GM23338 (cell line): ENCODE results near the gene HINT2. TPM values are rescaled to one million over a fixed set of nuclear protein-coding genes. Genes with fewer than 3 reads are reported as not detected.

Experiments used
- ATAC-seq: fragments of 200-7000 bp; cut with Tn5 transposase; 3 replicates; pipeline ENCODE4 v1.9.1; 2020
- DNase-seq: peaks from one replicate; pipeline ENCODE4 v3.0.0-alpha.2; 2015; ENCODE audit warnings: low spot score
- H2AFZ ChIP-seq: fragments of 200-600 bp; sonication (generic); 2 replicates; pipeline ENCODE4 v1.8.0; 2016; ENCODE audit warnings: antibody characterized with exemption, mild to moderate bottlenecking, moderate library complexity
- H3F3A ChIP-seq: fragments of 200-600 bp; sonication (generic); replicated peaks from 2 replicates; pipeline ENCODE4 v1.8.0; 2017; ENCODE audit warnings: antibody characterized with exemption, mixed run types, low read depth
- H3K27ac ChIP-seq: fragments of 200-600 bp; sonication (generic); 2 replicates; pipeline ENCODE4 v1.6.1; 2016; ENCODE audit warnings: low read depth
- H3K27me3 ChIP-seq: fragments of 200-600 bp; sonication (generic); 2 replicates; pipeline ENCODE4 v1.8.0; 2016; ENCODE audit warnings: mild to moderate bottlenecking, mixed run types, moderate library complexity; ENCODE audit not compliant: insufficient read depth
- H3K36me3 ChIP-seq: fragments of 200-600 bp; sonication (generic); 2 replicates; pipeline ENCODE4 v1.8.0; 2016; ENCODE audit warnings: mild to moderate bottlenecking; ENCODE audit not compliant: insufficient read depth
- H3K4me1 ChIP-seq: fragments of 200-600 bp; sonication (generic); 2 replicates; pipeline ENCODE4 v1.8.0; 2016; ENCODE audit warnings: mild to moderate bottlenecking, moderate library complexity; ENCODE audit not compliant: insufficient read depth
- H3K4me2 ChIP-seq: fragments of 200-600 bp; sonication (generic); 2 replicates; pipeline ENCODE4 v1.7.1; 2017; ENCODE audit warnings: mixed run types
- H3K4me3 ChIP-seq: fragments of 200-600 bp; sonication (generic); 2 replicates; pipeline ENCODE4 v1.6.1; 2016; ENCODE audit warnings: mixed run types
- H3K79me2 ChIP-seq: fragments of 200-600 bp; sonication (generic); replicated peaks from 2 replicates; pipeline ENCODE4 v1.8.0; 2017; ENCODE audit warnings: mild to moderate bottlenecking; ENCODE audit not compliant: insufficient read depth
- H3K9me2 ChIP-seq: fragments of 200-600 bp; sonication (generic); 2 replicates; pipeline ENCODE4 v1.8.0; 2017; ENCODE audit not compliant: insufficient read depth
- H4K20me1 ChIP-seq: fragments of 200-600 bp; sonication (generic); replicated peaks from 2 replicates; pipeline ENCODE4 v1.8.0; 2017; ENCODE audit warnings: mild to moderate bottlenecking; ENCODE audit not compliant: insufficient read depth
- H3K27ac Mint-ChIP-seq: 2 replicates; pipeline ENCODE4 v1.8.0; 2020; ENCODE audit warnings: inconsistent platforms, mild to moderate bottlenecking, moderate library complexity, mixed read lengths
- H3K27me3 Mint-ChIP-seq: 3 replicates; pipeline ENCODE4 v1.8.0; 2022; ENCODE audit warnings: low read depth, mild to moderate bottlenecking, moderate library complexity, mixed read lengths, inconsistent platforms; ENCODE audit not compliant: insufficient read depth, poor library complexity
- H3K36me3 Mint-ChIP-seq: 3 replicates; pipeline ENCODE4 v1.8.0; 2021; ENCODE audit warnings: low read depth, mild to moderate bottlenecking, inconsistent platforms, moderate library complexity, mixed read lengths
- H3K4me1 Mint-ChIP-seq: 3 replicates; pipeline ENCODE4 v1.8.0; 2020; ENCODE audit warnings: mild to moderate bottlenecking, inconsistent platforms, mixed read lengths
- H3K4me3 Mint-ChIP-seq: 3 replicates; pipeline ENCODE4 v1.8.0; 2021; ENCODE audit warnings: moderate library complexity, mild to moderate bottlenecking, inconsistent platforms, mixed read lengths
- H3K9me3 Mint-ChIP-seq: 3 replicates; pipeline ENCODE4 v1.8.0; 2020; ENCODE audit warnings: moderate library complexity, mild to moderate bottlenecking, inconsistent platforms, mixed read lengths
- NANOG ChIP-seq: IDR thresholded peaks from 2 replicates; pipeline ENCODE4 v1.6.1; 2016; ENCODE audit warnings: antibody characterized with exemption, borderline replicate concordance
- ZNF114 ChIP-seq: fragments of 250-450 bp; sonication (Bioruptor Pico); IDR thresholded peaks from 2 replicates; pipeline ENCODE4 v1.5.0; 2020; ENCODE audit warnings: mild to moderate bottlenecking, moderate library complexity
- polyA plus RNA-seq: library from polyadenylated mRNA; unstranded; fragments of >200 nt; fragmentation: Nextera tagmentation; extraction: Ambion mirVana; gene quantifications from 2 replicates; pipeline ENCODE4 v1.2.1, GENCODE V29; 2016
- total RNA-seq: library from RNA; depleted of rRNA; stranded (reverse); fragments of >200 nt; shearing (Covaris generic); gene quantifications from 2 replicates; pipeline ENCODE4 v1.2.3, GENCODE V29; 2014
- TF ChIP-seq, protein P1 (sequence below): IDR thresholded peaks from 2 replicates; pipeline ENCODE4 v1.6.1; 2016; ENCODE audit warnings: antibody characterized with exemption
- TF ChIP-seq, protein P2 (sequence below), 2 experiments: fragments of 200-600 bp in 1 of 2; sonication (generic) in 1 of 2; conservative IDR thresholded peaks; 2 replicates each; pipeline versions ENCODE4 v1.5.1 to v1.6.1; 2016 to 2017; ENCODE audit warnings: antibody characterized with exemption in 2 of 2, low read depth in 2 of 2, mild to moderate bottlenecking in 2 of 2, moderate library complexity in 1 of 2
- TF ChIP-seq, protein P3 (sequence below): IDR thresholded peaks from one replicate; pipeline ENCODE4 v1.6.1; 2018; ENCODE audit warnings: antibody characterized with exemption; ENCODE audit not compliant: unreplicated experiment

The HINT2 gene
- total and polyA plus RNA-seq, 2 experiments from 2014 or later = 20.9 to 69.9 TPM

DNA sequence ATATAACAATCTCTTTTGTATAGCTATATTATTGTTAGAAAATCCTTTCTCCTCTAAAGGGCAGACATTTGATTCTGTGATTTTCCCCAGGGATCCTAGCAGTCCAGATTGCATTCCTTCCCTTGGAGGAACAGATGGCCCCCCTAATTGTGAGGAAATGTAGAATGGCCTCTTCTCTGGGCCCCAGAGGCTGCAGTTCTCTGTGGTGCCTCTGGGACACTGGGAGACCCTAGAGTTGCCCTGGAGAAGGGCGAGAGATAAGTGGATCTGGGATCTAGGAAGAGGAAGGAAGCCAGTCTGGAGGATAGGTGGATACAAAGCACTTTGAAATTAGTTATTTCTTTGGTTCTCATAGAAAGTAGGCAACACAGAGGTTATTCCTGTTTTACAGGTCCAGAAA, 1.9 kb upstream of the HINT2 start:
- H3K4me1 Mint-ChIP-seq = peaks cover 24% of the 10 kb centered on the region
- no peak overlapping the region for H3K4me2 ChIP-seq
- TF ChIP-seq, protein P1, sequence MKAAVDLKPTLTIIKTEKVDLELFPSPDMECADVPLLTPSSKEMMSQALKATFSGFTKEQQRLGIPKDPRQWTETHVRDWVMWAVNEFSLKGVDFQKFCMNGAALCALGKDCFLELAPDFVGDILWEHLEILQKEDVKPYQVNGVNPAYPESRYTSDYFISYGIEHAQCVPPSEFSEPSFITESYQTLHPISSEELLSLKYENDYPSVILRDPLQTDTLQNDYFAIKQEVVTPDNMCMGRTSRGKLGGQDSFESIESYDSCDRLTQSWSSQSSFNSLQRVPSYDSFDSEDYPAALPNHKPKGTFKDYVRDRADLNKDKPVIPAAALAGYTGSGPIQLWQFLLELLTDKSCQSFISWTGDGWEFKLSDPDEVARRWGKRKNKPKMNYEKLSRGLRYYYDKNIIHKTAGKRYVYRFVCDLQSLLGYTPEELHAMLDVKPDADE = no peak
- TF ChIP-seq, protein P2, sequence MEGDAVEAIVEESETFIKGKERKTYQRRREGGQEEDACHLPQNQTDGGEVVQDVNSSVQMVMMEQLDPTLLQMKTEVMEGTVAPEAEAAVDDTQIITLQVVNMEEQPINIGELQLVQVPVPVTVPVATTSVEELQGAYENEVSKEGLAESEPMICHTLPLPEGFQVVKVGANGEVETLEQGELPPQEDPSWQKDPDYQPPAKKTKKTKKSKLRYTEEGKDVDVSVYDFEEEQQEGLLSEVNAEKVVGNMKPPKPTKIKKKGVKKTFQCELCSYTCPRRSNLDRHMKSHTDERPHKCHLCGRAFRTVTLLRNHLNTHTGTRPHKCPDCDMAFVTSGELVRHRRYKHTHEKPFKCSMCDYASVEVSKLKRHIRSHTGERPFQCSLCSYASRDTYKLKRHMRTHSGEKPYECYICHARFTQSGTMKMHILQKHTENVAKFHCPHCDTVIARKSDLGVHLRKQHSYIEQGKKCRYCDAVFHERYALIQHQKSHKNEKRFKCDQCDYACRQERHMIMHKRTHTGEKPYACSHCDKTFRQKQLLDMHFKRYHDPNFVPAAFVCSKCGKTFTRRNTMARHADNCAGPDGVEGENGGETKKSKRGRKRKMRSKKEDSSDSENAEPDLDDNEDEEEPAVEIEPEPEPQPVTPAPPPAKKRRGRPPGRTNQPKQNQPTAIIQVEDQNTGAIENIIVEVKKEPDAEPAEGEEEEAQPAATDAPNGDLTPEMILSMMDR (conservative IDR thresholded peaks at IDR 0.05; ENCODE audit: low read depth in 2 of 2) = peak in 1 of 2 experiments; percentile 37; a peak in 1 of 4 replicates
- TF ChIP-seq NANOG = no peak
- no peak overlapping the region for H2AFZ ChIP-seq
- H3K4me1 ChIP-seq = peaks cover 18% of the 10 kb centered on the region
- H3K27ac ChIP-seq = no peak overlapping the region
- ATAC-seq (0 out of 3 replicates have a peak, but pooled peaks have one; percentile 2), DNase-seq (peak; percentile 78)
- no peaks in the 10 kb centered on the region for H3K27me3 ChIP-seq
- no peak overlapping the region for H3K27ac Mint-ChIP-seq
- no peaks in the 10 kb centered on the region; the same call in 1 of the 2 replicates for H3K9me2 ChIP-seq
- peaks cover 3% of the 10 kb centered on the region; the same call in 2 of the 3 replicates for H3K9me3 Mint-ChIP-seq
- peaks cover 13% of the 10 kb centered on the region for H3K27me3 Mint-ChIP-seq
- H4K20me1 ChIP-seq = no peaks in the 10 kb centered on the region
- no peaks in the 10 kb centered on the region for H3K36me3 ChIP-seq
- H3K79me2 ChIP-seq = no peaks in the 10 kb centered on the region
- H3K4me3 ChIP-seq = no peak overlapping the region
- H3K36me3 Mint-ChIP-seq = peaks cover 7% of the 10 kb centered on the region; the same call in 1 of the 3 replicates
- peaks cover 6% of the 10 kb centered on the region for H3F3A ChIP-seq
- H3K4me3 Mint-ChIP-seq = peak overlapping the region; percentile 20; the same call in 1 of the 3 replicates

DNA sequence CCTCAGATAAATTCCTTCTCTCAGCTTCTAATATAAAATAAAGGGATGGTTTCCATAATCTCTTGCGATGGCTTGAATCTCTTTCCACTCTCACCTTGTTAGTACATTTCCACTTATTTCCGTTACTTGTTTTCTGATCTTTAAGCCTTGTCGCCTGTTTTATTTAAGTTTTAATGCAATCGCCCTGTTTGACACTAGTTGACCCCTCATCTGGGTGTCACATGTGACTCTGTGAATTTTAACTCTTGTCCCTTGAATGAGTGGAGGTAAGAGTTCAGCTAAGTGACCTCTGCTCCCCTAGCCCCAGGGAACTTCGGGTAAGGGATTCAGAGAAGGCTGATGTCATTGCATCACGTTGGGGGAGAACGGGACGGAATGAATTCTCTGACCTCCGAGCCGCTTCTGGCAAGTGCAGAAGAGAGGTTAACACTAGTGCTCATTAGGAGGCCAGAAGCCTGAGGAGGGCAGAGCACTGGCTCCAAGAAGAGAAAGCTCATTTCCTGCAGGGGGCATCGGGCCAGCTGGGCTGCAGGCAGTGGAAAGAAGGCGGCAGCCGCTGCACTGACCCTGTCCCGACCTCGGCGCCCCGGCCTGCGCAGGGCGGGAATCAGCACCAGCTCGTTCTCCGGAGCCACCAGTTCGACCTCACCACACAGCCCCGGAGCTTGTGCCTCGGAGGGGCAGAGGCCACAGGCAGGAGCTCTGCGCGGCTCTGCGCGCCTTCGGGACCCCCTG, 569 bp downstream of the HINT2 start:
- H3K36me3 ChIP-seq = no peaks in the 10 kb centered on the region
- ATAC-seq (peak; percentile 62), DNase-seq (peak; percentile 87)
- peak overlapping the region; percentile 48 for H3K4me3 ChIP-seq
- peak overlapping the region; percentile 78; the same call in 1 of the 2 replicates for H2AFZ ChIP-seq
- H3K4me3 Mint-ChIP-seq = peak overlapping the region; percentile 85
- TF ChIP-seq, protein P3, sequence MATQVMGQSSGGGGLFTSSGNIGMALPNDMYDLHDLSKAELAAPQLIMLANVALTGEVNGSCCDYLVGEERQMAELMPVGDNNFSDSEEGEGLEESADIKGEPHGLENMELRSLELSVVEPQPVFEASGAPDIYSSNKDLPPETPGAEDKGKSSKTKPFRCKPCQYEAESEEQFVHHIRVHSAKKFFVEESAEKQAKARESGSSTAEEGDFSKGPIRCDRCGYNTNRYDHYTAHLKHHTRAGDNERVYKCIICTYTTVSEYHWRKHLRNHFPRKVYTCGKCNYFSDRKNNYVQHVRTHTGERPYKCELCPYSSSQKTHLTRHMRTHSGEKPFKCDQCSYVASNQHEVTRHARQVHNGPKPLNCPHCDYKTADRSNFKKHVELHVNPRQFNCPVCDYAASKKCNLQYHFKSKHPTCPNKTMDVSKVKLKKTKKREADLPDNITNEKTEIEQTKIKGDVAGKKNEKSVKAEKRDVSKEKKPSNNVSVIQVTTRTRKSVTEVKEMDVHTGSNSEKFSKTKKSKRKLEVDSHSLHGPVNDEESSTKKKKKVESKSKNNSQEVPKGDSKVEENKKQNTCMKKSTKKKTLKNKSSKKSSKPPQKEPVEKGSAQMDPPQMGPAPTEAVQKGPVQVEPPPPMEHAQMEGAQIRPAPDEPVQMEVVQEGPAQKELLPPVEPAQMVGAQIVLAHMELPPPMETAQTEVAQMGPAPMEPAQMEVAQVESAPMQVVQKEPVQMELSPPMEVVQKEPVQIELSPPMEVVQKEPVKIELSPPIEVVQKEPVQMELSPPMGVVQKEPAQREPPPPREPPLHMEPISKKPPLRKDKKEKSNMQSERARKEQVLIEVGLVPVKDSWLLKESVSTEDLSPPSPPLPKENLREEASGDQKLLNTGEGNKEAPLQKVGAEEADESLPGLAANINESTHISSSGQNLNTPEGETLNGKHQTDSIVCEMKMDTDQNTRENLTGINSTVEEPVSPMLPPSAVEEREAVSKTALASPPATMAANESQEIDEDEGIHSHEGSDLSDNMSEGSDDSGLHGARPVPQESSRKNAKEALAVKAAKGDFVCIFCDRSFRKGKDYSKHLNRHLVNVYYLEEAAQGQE = no peak
- TF ChIP-seq, protein P2 (conservative IDR thresholded peaks at IDR 0.05; ENCODE audit: low read depth in 2 of 2) = peak; percentile 41 to 51
- no peak for TF ChIP-seq ZNF114 (CRISPR knock-in tag)
- peaks cover 9% of the 10 kb centered on the region for H3K27me3 Mint-ChIP-seq
- H3K27ac Mint-ChIP-seq = peak overlapping the region; percentile 90
- H3K9me2 ChIP-seq = no peaks in the 10 kb centered on the region; the same call in 1 of the 2 replicates
- no peaks in the 10 kb centered on the region for H4K20me1 ChIP-seq
- H3K27ac ChIP-seq = peak overlapping the region; percentile 91
- H3K4me1 Mint-ChIP-seq = peaks cover 24% of the 10 kb centered on the region
- no peaks in the 10 kb centered on the region for H3K79me2 ChIP-seq
- H3K9me3 Mint-ChIP-seq = peaks cover 3% of the 10 kb centered on the region; the same call in 2 of the 3 replicates
- peaks cover 7% of the 10 kb centered on the region; the same call in 1 of the 3 replicates for H3K36me3 Mint-ChIP-seq
- H3K4me1 ChIP-seq = peaks cover 18% of the 10 kb centered on the region
- H3F3A ChIP-seq = peaks cover 6% of the 10 kb centered on the region
- peak overlapping the region; percentile 91 for H3K4me2 ChIP-seq
- no peaks in the 10 kb centered on the region for H3K27me3 ChIP-seq
